ENCODE results near the gene HCN4. TPM values are rescaled to one million over a fixed set of nuclear protein-coding genes. Genes with fewer than 3 reads are reported as not detected.

Gene HCN4
- total RNA-seq, 2 experiments from 2014 or later = not detected

GRCh38 chr15:73340502-73341192, 28.1 kb downstream of the HCN4 start:
- no peaks in the 10 kb centered on the region for H3K4me1 Mint-ChIP-seq
- peaks cover 5% of the 10 kb centered on the region for H3K9me3 Mint-ChIP-seq (ENCODE audit: low read depth)
- CTCF ChIA-PET = no interaction called here
- no peak for DNase-seq
- POLR2A ChIA-PET = no interaction called here
- intact Hi-C loops (cut with DNase I, micrococcal nuclease) = no loop called here
- no peak overlapping the region for H3K4me3 Mint-ChIP-seq
- no peak overlapping the region for H3K27ac Mint-ChIP-seq
- no peak for ATAC-seq
- peaks cover 7% of the 10 kb centered on the region for H3K27me3 Mint-ChIP-seq
- no peaks in the 10 kb centered on the region for H3K36me3 Mint-ChIP-seq (ENCODE audit: low read depth)

GRCh38 chr15:73338606-73339374, 30.0 kb downstream of the HCN4 start:
- intact Hi-C loops (cut with DNase I, micrococcal nuclease) = no loop called here
- H3K36me3 Mint-ChIP-seq (ENCODE audit: low read depth) = no peaks in the 10 kb centered on the region
- ATAC-seq = no peak
- H3K9me3 Mint-ChIP-seq (ENCODE audit: low read depth) = peaks cover 5% of the 10 kb centered on the region
- no peak overlapping the region for H3K27ac Mint-ChIP-seq
- no peak for DNase-seq
- no peak overlapping the region for H3K4me3 Mint-ChIP-seq
- ChIA-PET CTCF (interaction anchor here (0.7 kb wide), 1 partner anchor 268 kb away, joined by 3 read pairs; no protein-coding TSS in a partner anchor), POLR2A (no interaction called here)
- no peaks in the 10 kb centered on the region for H3K4me1 Mint-ChIP-seq
- H3K27me3 Mint-ChIP-seq = peaks cover 7% of the 10 kb centered on the region

- intact Hi-C loops (cut with DNase I, micrococcal nuclease) = no loop called here
- DNase-seq (no peak), ATAC-seq (no peak)
- H3K9me3 Mint-ChIP-seq (ENCODE audit: low read depth) = no peaks in the 10 kb centered on the region
- H3K36me3 Mint-ChIP-seq (ENCODE audit: low read depth) = no peaks in the 10 kb centered on the region
- no peaks in the 10 kb centered on the region for H3K4me1 Mint-ChIP-seq
- H3K27ac Mint-ChIP-seq = no peak overlapping the region
- POLR2A ChIA-PET = no interaction called here
- no peak overlapping the region for H3K4me3 Mint-ChIP-seq
- CTCF ChIA-PET = interaction anchor here (0.6 kb wide), 1 partner anchor 269 kb away, joined by 3 read pairs; no protein-coding TSS in a partner anchor
- H3K27me3 Mint-ChIP-seq = peaks cover 2% of the 10 kb centered on the region
Measured at GRCh38 chr15:73338058-73338457, 30.7 kb downstream of the HCN4 start.

GRCh38 chr15:73337187-73337586, 31.6 kb downstream of the HCN4 start:
- POLR2A ChIA-PET = no interaction called here
- CTCF ChIA-PET = no interaction called here

GRCh38 chr15:73336756-73337155, 32.0 kb downstream of the HCN4 start:
- Mint-ChIP-seq H3K36me3 (ENCODE audit: low read depth) (no peaks in the 10 kb centered on the region), H3K4me3 (no peak overlapping the region), H3K4me1 (no peaks in the 10 kb centered on the region), H3K27me3 (peaks cover 2% of the 10 kb centered on the region), H3K9me3 (ENCODE audit: low read depth) (no peaks in the 10 kb centered on the region), H3K27ac (no peak overlapping the region)
- no peak for DNase-seq
- no peak for ATAC-seq
- intact Hi-C loops (cut with DNase I, micrococcal nuclease) = no loop called here
- CTCF ChIA-PET = no interaction called here
- POLR2A ChIA-PET = no interaction called here

More at GRCh38 chr15:73337187-73337586, 31.6 kb downstream of the HCN4 start:
- ATAC-seq (no peak), DNase-seq (no peak)
- Mint-ChIP-seq H3K4me3 (no peak overlapping the region), H3K4me1 (no peaks in the 10 kb centered on the region), H3K9me3 (ENCODE audit: low read depth) (no peaks in the 10 kb centered on the region), H3K36me3 (ENCODE audit: low read depth) (no peaks in the 10 kb centered on the region), H3K27me3 (peaks cover 2% of the 10 kb centered on the region), H3K27ac (no peak overlapping the region)
- intact Hi-C loops (cut with DNase I, micrococcal nuclease) = no loop called here

GRCh38 chr15:73335471-73335870, 33.3 kb downstream of the HCN4 start:
- Mint-ChIP-seq H3K4me3 (no peak overlapping the region), H3K27ac (no peak overlapping the region), H3K4me1 (no peaks in the 10 kb centered on the region), H3K9me3 (ENCODE audit: low read depth) (no peaks in the 10 kb centered on the region), H3K27me3 (peaks cover 2% of the 10 kb centered on the region), H3K36me3 (ENCODE audit: low read depth) (no peaks in the 10 kb centered on the region)
- ChIA-PET POLR2A (no interaction called here), CTCF (interaction anchor here (0.7 to 0.9 kb wide), 2 partner anchors 9 to 37 kb away, joined by 4 read pairs; no protein-coding TSS in a partner anchor)
- DNase-seq (no peak), ATAC-seq (no peak)
- intact Hi-C loops (cut with DNase I, micrococcal nuclease) = no loop called here

- H3K9me3 Mint-ChIP-seq (ENCODE audit: low read depth) = no peaks in the 10 kb centered on the region
- ChIA-PET POLR2A (no interaction called here), CTCF (interaction anchor here (0.7 to 0.9 kb wide), 2 partner anchors 10 to 36 kb away, joined by 4 read pairs; no protein-coding TSS in a partner anchor)
Measured at GRCh38 chr15:73335026-73335425, 33.7 kb downstream of the HCN4 start.

GRCh38 chr15:73334086-73334485, 34.7 kb downstream of the HCN4 start:
- Mint-ChIP-seq H3K4me1 (no peaks in the 10 kb centered on the region), H3K27ac (no peak overlapping the region), H3K36me3 (ENCODE audit: low read depth) (no peaks in the 10 kb centered on the region), H3K27me3 (peaks cover 2% of the 10 kb centered on the region), H3K4me3 (no peak overlapping the region), H3K9me3 (ENCODE audit: low read depth) (no peaks in the 10 kb centered on the region)
- intact Hi-C loops (cut with DNase I, micrococcal nuclease) = no loop called here
- no peak for ATAC-seq
- ChIA-PET POLR2A (no interaction called here), CTCF (no interaction called here)
- no peak for DNase-seq

More at GRCh38 chr15:73335026-73335425, 33.7 kb downstream of the HCN4 start:
- H3K27ac Mint-ChIP-seq = no peak overlapping the region
- H3K4me3 Mint-ChIP-seq = no peak overlapping the region
- ATAC-seq (no peak), DNase-seq (no peak)
- intact Hi-C loops (cut with DNase I, micrococcal nuclease) = no loop called here
- no peaks in the 10 kb centered on the region for H3K4me1 Mint-ChIP-seq
- H3K36me3 Mint-ChIP-seq (ENCODE audit: low read depth) = no peaks in the 10 kb centered on the region
- peaks cover 2% of the 10 kb centered on the region for H3K27me3 Mint-ChIP-seq

- Mint-ChIP-seq H3K9me3 (ENCODE audit: low read depth) (no peaks in the 10 kb centered on the region), H3K27ac (no peak overlapping the region), H3K4me3 (no peak overlapping the region), H3K36me3 (ENCODE audit: low read depth) (no peaks in the 10 kb centered on the region), H3K27me3 (peaks cover 2% of the 10 kb centered on the region), H3K4me1 (no peaks in the 10 kb centered on the region)
- POLR2A ChIA-PET = no interaction called here
- DNase-seq = no peak
- intact Hi-C loops (cut with DNase I, micrococcal nuclease) = no loop called here
- ATAC-seq = no peak
- CTCF ChIA-PET = interaction anchor here (0.8 kb wide), 1 partner anchor 24 kb away, joined by 3 read pairs; no protein-coding TSS in a partner anchor
Measured at GRCh38 chr15:73333001-73333400, 35.8 kb downstream of the HCN4 start.

- CTCF ChIA-PET = interaction anchor here (0.8 kb wide), 1 partner anchor 24 kb away, joined by 3 read pairs; no protein-coding TSS in a partner anchor
- no peaks in the 10 kb centered on the region for H3K36me3 Mint-ChIP-seq (ENCODE audit: low read depth)
- no peaks in the 10 kb centered on the region for H3K9me3 Mint-ChIP-seq (ENCODE audit: low read depth)
- intact Hi-C loops (cut with DNase I, micrococcal nuclease) = no loop called here
- H3K27me3 Mint-ChIP-seq = peaks cover 2% of the 10 kb centered on the region
- DNase-seq = no peak
- no peaks in the 10 kb centered on the region for H3K4me1 Mint-ChIP-seq
- ATAC-seq = no peak
- H3K27ac Mint-ChIP-seq = no peak overlapping the region
- H3K4me3 Mint-ChIP-seq = no peak overlapping the region
- POLR2A ChIA-PET = no interaction called here
Measured at GRCh38 chr15:73331991-73332925, 36.5 kb downstream of the HCN4 start.

GRCh38 chr15:73331501-73331900, 37.3 kb downstream of the HCN4 start:
- CTCF ChIA-PET = no interaction called here

More at GRCh38 chr15:73331501-73331900, 37.3 kb downstream of the HCN4 start:
- intact Hi-C loops (cut with DNase I, micrococcal nuclease) = no loop called here
- POLR2A ChIA-PET = no interaction called here
- Mint-ChIP-seq H3K27me3 (peaks cover under 1% of the 10 kb centered on the region), H3K36me3 (ENCODE audit: low read depth) (no peaks in the 10 kb centered on the region), H3K4me3 (no peak overlapping the region), H3K9me3 (ENCODE audit: low read depth) (no peaks in the 10 kb centered on the region), H3K27ac (no peak overlapping the region), H3K4me1 (no peaks in the 10 kb centered on the region)
- DNase-seq (no peak), ATAC-seq (no peak)

Measured in activated CD4-positive, alpha-beta T cell treated with anti-CD3 and anti-CD28 coated beads for 36 hours (primary cell).